CD14-positive monocyte (primary cell): ENCODE data around the gene CYP46A1. TPM values are rescaled to one million over a fixed set of nuclear protein-coding genes. Genes with fewer than 3 reads are reported as not detected.

Source experiments
- DNase-seq, 3 donors: peaks; one replicate each; pipeline ENCODE4 v3.0.0-alpha.2; 2011 to 2022
- H2AFZ ChIP-seq: 2 replicates; pipeline ENCODE4 v1.6.0; 2012; ENCODE audit warnings: mild to moderate bottlenecking, low read depth, low read length, inconsistent platforms; ENCODE audit not compliant: insufficient read depth, poor library complexity, severe bottlenecking
- H3K27ac ChIP-seq, 2 donors: 1 replicate in 1 of 2; 2 replicates in 1 of 2; pipeline ENCODE4 v1.5.1; 2012 to 2013; ENCODE audit warnings: low read length in 2 of 2, control low read depth in 1 of 2, inconsistent platforms in 1 of 2, low read depth in 1 of 2, mild to moderate bottlenecking in 1 of 2
- H3K27me3 ChIP-seq, 2 donors: one replicate each; pipeline versions ENCODE4 v1.6.0 to v1.6.1; 2011 to 2013; ENCODE audit warnings: low read length in 2 of 2; ENCODE audit not compliant: control insufficient read depth in 2 of 2, insufficient read depth in 2 of 2
- H3K36me3 ChIP-seq, 2 donors: replicated peaks in 1 of 2; 1 replicate in 1 of 2; 2 replicates in 1 of 2; pipeline versions ENCODE4 v1.5.1 to v1.6.1; 2012 to 2013; ENCODE audit warnings: low read length in 2 of 2, control low read depth in 1 of 2, inconsistent platforms in 1 of 2, mild to moderate bottlenecking in 1 of 2; ENCODE audit not compliant: insufficient read depth in 2 of 2, control insufficient read depth in 1 of 2
- H3K4me1 ChIP-seq, 2 donors: 1 replicate in 1 of 2; 2 replicates in 1 of 2; pipeline versions ENCODE4 v1.5.1 to v1.6.1; 2012 to 2013; ENCODE audit warnings: low read length in 2 of 2, control low read depth in 1 of 2, inconsistent platforms in 1 of 2, mild to moderate bottlenecking in 1 of 2, moderate library complexity in 1 of 2; ENCODE audit not compliant: insufficient read depth in 2 of 2, control insufficient read depth in 1 of 2
- H3K4me2 ChIP-seq: replicated peaks from 2 replicates; pipeline ENCODE3; 2012; ENCODE audit warnings: low read length, moderate library complexity, mild to moderate bottlenecking; ENCODE audit not compliant: poor library complexity, severe bottlenecking; ENCODE audit errors: extremely low read depth
- H3K4me3 ChIP-seq, 3 experiments: fragments of 200-600 bp in 1 of 3; sonication (generic) in 1 of 3; replicated peaks in 1 of 3; 1 replicate in 2 of 3; 2 replicates in 1 of 3; pipeline ENCODE4 v1.5.1; 2011 to 2013; ENCODE audit warnings: low read length in 3 of 3, mild to moderate bottlenecking in 3 of 3, control low read depth in 2 of 3, low read depth in 2 of 3, inconsistent platforms in 1 of 3, moderate library complexity in 1 of 3
- H3K79me2 ChIP-seq: 2 replicates; pipeline ENCODE4 v1.6.0; 2012; ENCODE audit warnings: mild to moderate bottlenecking, control low read depth, inconsistent platforms, low read length, moderate library complexity; ENCODE audit not compliant: insufficient read depth
- H3K9ac ChIP-seq: 2 replicates; pipeline ENCODE4 v1.6.0; 2017; ENCODE audit warnings: low read length, mild to moderate bottlenecking; ENCODE audit not compliant: insufficient read depth, poor library complexity, severe bottlenecking
- H3K9me3 ChIP-seq, 2 donors: replicated peaks in 1 of 2; 1 replicate in 1 of 2; 2 replicates in 1 of 2; pipeline versions ENCODE4 v1.5.1 to v1.6.1; 2012 to 2013; ENCODE audit warnings: low read length in 2 of 2, control low read depth in 1 of 2; ENCODE audit not compliant: control insufficient read depth in 1 of 2, insufficient read depth in 1 of 2
- H4K20me1 ChIP-seq: 2 replicates; pipeline ENCODE4 v1.6.0; 2012; ENCODE audit warnings: mild to moderate bottlenecking, low read length, control low read depth, moderate library complexity; ENCODE audit not compliant: insufficient read depth
- H3K27ac Mint-ChIP-seq, 7 donors: one replicate each; pipeline ENCODE4 v1.8.0; 2020; ENCODE audit warnings: mild to moderate bottlenecking in 7 of 7, mixed read lengths in 7 of 7, moderate library complexity in 6 of 7, inconsistent platforms in 2 of 7
- H3K27me3 Mint-ChIP-seq, 3 donors: one replicate each; pipeline ENCODE4 v1.8.0; 2021 to 2022; ENCODE audit warnings: low read depth in 3 of 3, mild to moderate bottlenecking in 3 of 3, mixed read lengths in 3 of 3, moderate library complexity in 3 of 3, inconsistent platforms in 1 of 3
- H3K36me3 Mint-ChIP-seq, 2 donors: one replicate each; pipeline ENCODE4 v1.8.0; 2020; ENCODE audit warnings: mixed read lengths in 2 of 2, inconsistent platforms in 1 of 2, mild to moderate bottlenecking in 1 of 2
- H3K4me1 Mint-ChIP-seq: one replicate; pipeline ENCODE4 v1.8.0; 2020; ENCODE audit warnings: mild to moderate bottlenecking, mixed read lengths
- H3K4me3 Mint-ChIP-seq, 2 donors: one replicate each; pipeline ENCODE4 v1.8.0; 2020; ENCODE audit warnings: mild to moderate bottlenecking in 2 of 2, mixed read lengths in 2 of 2, moderate library complexity in 1 of 2
- H3K9me3 Mint-ChIP-seq, 7 donors: one replicate each; pipeline ENCODE4 v1.8.0; 2020 to 2022; ENCODE audit warnings: mixed read lengths in 7 of 7, mild to moderate bottlenecking in 6 of 7, moderate library complexity in 6 of 7, inconsistent platforms in 2 of 7
- WGBS: methylation state at CpG from one replicate; pipeline ENCODE4 v1.1.5; 2013; ENCODE audit warnings: missing lambda C conversion rate; ENCODE audit not compliant: insufficient coverage; 5-methylcytosine and 5-hydroxymethylcytosine counted together
- intact Hi-C, 2 donors: fragments of 100-400 bp; cut with micrococcal nuclease; formaldehyde crosslinking; loops; one replicate each; pipeline versions ENCODE4 v1.15.0 to v1.15.1; 2023
- polyA plus RNA-seq, 3 donors: library from polyadenylated mRNA; depleted of rRNA in 1 of 3; unstranded in 2 of 3; stranded (reverse) in 1 of 3; fragments of 300-500 nt in 2 of 3; fragments of >200 nt in 1 of 3; fragmentation: Illumina TruSeq in 2 of 3; gene quantifications; 1 replicate in 2 of 3; 2 replicates in 1 of 3; pipeline ENCODE4 v1.2.3, GENCODE V29; 2012 to 2021
- TF ChIP-seq, protein P1 (sequence below): fragments of 200-600 bp; IDR thresholded peaks from one replicate; pipeline ENCODE4 v1.8.0; 2022; ENCODE audit warnings: antibody characterized with exemption, mild to moderate bottlenecking

The CYP46A1 gene
- polyA plus RNA-seq, 3 donors, result not detected

DNA sequence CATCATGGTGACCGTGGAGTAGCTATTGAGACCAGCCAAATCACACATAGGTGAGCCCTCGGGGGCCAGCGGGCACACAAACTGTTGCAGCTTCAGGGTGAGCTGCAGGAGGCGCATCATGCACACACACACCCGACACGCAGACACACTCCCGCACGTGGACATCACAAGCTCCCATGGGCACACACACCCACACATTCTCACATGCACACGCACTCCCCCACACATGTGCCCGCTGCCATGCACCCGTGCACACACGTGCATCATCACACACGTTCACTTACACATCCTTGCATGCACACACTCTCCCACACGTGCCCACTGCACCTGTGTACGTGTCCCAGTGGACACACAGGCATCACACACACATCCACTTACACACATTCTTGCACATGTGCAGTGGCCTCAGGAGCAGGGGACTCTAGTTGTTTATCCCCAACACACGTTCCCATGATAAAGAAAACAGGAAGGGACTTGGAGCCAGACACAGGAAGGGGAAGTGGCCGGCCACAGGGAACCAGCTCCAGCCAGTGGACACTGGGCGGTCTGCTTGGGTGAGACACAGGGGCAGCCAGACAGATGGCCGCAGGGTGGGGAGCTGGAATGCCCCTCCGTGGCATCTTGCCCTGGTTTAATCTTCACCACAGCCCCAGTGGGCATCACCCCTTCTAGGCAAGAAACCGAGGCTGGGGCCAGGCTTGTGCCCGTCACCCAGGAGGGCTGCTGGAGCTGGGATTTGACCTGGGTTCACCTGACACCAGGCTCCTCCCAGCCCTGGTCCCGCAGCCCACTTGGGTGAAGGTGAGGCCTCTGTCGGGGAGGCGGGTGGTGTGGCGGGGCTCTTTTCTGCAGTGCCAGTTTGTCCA lies 49.7 kb downstream of the CYP46A1 start:
- Histone ChIP-seq H3K79me2 (no peaks in the 10 kb centered on the region), H3K4me2 (no peak overlapping the region), H3K27ac (no peak overlapping the region), H3K4me3 (no peak overlapping the region), H3K36me3 (no peaks in the 10 kb centered on the region), H3K4me1 (no peaks in the 10 kb centered on the region), H2AFZ (no peak overlapping the region), H3K27me3 (peaks cover 4 to 28% of the 10 kb centered on the region in 2 donors), H4K20me1 (no peaks in the 10 kb centered on the region), H3K9me3 (no peaks in the 10 kb centered on the region), H3K9ac (no peak overlapping the region)
- TF ChIP-seq, protein P1, sequence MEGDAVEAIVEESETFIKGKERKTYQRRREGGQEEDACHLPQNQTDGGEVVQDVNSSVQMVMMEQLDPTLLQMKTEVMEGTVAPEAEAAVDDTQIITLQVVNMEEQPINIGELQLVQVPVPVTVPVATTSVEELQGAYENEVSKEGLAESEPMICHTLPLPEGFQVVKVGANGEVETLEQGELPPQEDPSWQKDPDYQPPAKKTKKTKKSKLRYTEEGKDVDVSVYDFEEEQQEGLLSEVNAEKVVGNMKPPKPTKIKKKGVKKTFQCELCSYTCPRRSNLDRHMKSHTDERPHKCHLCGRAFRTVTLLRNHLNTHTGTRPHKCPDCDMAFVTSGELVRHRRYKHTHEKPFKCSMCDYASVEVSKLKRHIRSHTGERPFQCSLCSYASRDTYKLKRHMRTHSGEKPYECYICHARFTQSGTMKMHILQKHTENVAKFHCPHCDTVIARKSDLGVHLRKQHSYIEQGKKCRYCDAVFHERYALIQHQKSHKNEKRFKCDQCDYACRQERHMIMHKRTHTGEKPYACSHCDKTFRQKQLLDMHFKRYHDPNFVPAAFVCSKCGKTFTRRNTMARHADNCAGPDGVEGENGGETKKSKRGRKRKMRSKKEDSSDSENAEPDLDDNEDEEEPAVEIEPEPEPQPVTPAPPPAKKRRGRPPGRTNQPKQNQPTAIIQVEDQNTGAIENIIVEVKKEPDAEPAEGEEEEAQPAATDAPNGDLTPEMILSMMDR, result no peak
- no peak for DNase-seq
- Mint-ChIP-seq H3K36me3 (no peaks in the 10 kb centered on the region), H3K27me3 (peaks cover 29 to 49% (median 39%) of the 10 kb centered on the region in 3 donors), H3K9me3 (peaks cover 0 to 1% (median 0%) of the 10 kb centered on the region in 7 donors), H3K27ac (no peak overlapping the region), H3K4me1 (no peaks in the 10 kb centered on the region), H3K4me3 (peak overlapping the region in 1 of 2 donors; percentile 19)
- intact Hi-C loops, result no loop called here
- 85% methylated on average over 26 of the region's 26 CpGs for WGBS

DNA sequence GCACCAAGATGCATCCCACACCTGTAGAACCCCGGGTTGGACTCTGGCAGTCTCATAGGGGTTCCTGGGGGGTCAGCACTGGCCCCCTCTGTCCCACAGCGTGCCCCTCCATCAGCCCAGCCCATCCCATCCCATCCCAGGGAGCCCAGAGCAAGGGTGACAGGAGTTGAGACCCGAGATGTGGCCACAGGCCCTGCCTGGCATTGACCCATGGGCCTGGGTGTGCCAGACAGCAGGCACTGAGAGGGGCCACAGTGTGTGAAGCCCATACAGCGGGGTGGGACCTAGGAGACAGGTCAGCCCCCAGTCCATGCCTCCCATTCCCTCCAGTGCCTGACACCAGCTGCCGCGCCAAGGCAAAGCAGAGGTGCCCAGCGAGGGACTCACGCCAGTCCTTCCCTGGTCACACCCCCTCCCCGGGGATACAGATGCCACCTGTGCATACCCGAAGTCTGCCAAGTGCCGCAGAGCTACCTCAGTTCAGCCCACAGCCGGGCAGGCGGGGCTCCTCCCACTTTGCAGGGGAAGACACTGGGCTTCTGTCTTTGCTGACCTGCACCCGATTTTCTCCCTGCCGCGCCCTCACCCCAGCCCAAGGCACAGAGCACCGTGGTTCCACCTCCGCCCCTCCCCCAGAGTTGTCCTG lies 50.4 kb downstream of the CYP46A1 start:
- Mint-ChIP-seq H3K36me3 (no peaks in the 10 kb centered on the region), H3K27ac (peak overlapping the region in 2 of 7 donors; percentile 31 to 54), H3K27me3 (peaks cover 30 to 54% (median 44%) of the 10 kb centered on the region in 3 donors), H3K9me3 (peaks cover 0 to 1% (median 0%) of the 10 kb centered on the region in 7 donors), H3K4me3 (no peak overlapping the region), H3K4me1 (no peaks in the 10 kb centered on the region)
- no peak overlapping the region for H2AFZ ChIP-seq
- H3K27me3 ChIP-seq, result peaks cover 4 to 28% of the 10 kb centered on the region in 2 donors
- TF ChIP-seq, protein P1, result no peak
- intact Hi-C loops, result no loop called here
- 94% methylated on average over 14 of the region's 18 CpGs for WGBS
- no peaks in the 10 kb centered on the region for H4K20me1 ChIP-seq
- H3K4me3 ChIP-seq, result no peak overlapping the region
- no peaks in the 10 kb centered on the region for H3K4me1 ChIP-seq
- DNase-seq, result no peak
- no peak overlapping the region for H3K27ac ChIP-seq
- H3K36me3 ChIP-seq, result no peaks in the 10 kb centered on the region
- no peaks in the 10 kb centered on the region for H3K9me3 ChIP-seq
- no peaks in the 10 kb centered on the region for H3K79me2 ChIP-seq
- no peak overlapping the region for H3K4me2 ChIP-seq
- no peak overlapping the region for H3K9ac ChIP-seq
